Activated CD4-positive, alpha-beta T cell treated with anti-CD3 and anti-CD28 coated beads for 36 hours (primary cell): Measurements from ENCODE around the gene NAPA. TPM values are rescaled to one million over a fixed set of nuclear protein-coding genes. Genes with fewer than 3 reads are reported as not detected.

Experiments used
- ATAC-seq: fragments of 200-7000 bp; cut with Tn5 transposase; one replicate; pipeline ENCODE4 v1.10.0; 2021; ENCODE audit warnings: mild to moderate bottlenecking, moderate library complexity
- CTCF ChIA-PET: fragments of 350-600 bp; sonication (Branson Sonifier 250); formaldehyde crosslinking; loops from one replicate; lab custom pipeline; 2021; ENCODE audit warnings: antibody characterized with exemption; lab: Charles Lee
- POLR2A ChIA-PET: fragments of 350-600 bp; sonication (Branson Sonifier 250); formaldehyde crosslinking; loops from one replicate; lab custom pipeline; 2021; ENCODE audit warnings: antibody characterized with exemption, inconsistent platforms; lab: Charles Lee
- DNase-seq: peaks from one replicate; pipeline ENCODE4 v3.0.0-alpha.2; 2020
- H3K27ac Mint-ChIP-seq: one replicate; pipeline ENCODE4 v1.8.0; 2021; ENCODE audit warnings: mixed read lengths
- H3K27me3 Mint-ChIP-seq: one replicate; pipeline ENCODE4 v1.8.0; 2021; ENCODE audit warnings: mixed read lengths
- H3K36me3 Mint-ChIP-seq: one replicate; pipeline ENCODE4 v1.8.0; 2021; ENCODE audit warnings: low read depth, mixed read lengths
- H3K4me1 Mint-ChIP-seq: one replicate; pipeline ENCODE4 v1.8.0; 2021; ENCODE audit warnings: mixed read lengths
- H3K4me3 Mint-ChIP-seq: one replicate; pipeline ENCODE4 v1.8.0; 2021; ENCODE audit warnings: mild to moderate bottlenecking, moderate library complexity, mixed read lengths
- H3K9me3 Mint-ChIP-seq: one replicate; pipeline ENCODE4 v1.8.0; 2021; ENCODE audit warnings: low read depth, mixed read lengths
- intact Hi-C, 2 experiments: fragments of 100-400 bp; cut with DNase I in 1 of 2; cut with micrococcal nuclease in 1 of 2; formaldehyde crosslinking; loops; one replicate each; pipeline versions ENCODE4 v1.14.2 to v1.15.1; 2022 to 2024; cut with DNase I, micrococcal nuclease
- total RNA-seq, 2 experiments: library from RNA; stranded (reverse); gene quantifications; one replicate each; pipeline ENCODE4 v1.2.3, GENCODE V29; 2021

The NAPA gene
- total RNA-seq, 2 experiments from 2014 or later = 54.2 to 68.8 TPM

GRCh38 chr19:47438793-47439220 lies 76.1 kb downstream of the NAPA start:
- Mint-ChIP-seq H3K27ac (no peak overlapping the region), H3K27me3 (peaks cover 45% of the 10 kb centered on the region), H3K36me3 (no peaks in the 10 kb centered on the region), H3K9me3 (no peaks in the 10 kb centered on the region), H3K4me1 (peaks cover 23% of the 10 kb centered on the region), H3K4me3 (no peak overlapping the region)
- DNase-seq (no peak), ATAC-seq (no peak)
- ChIA-PET POLR2A (no interaction called here), CTCF (interaction anchor here (0.6 to 5.4 kb wide), 7 partner anchors 9 to 269 kb away, joined by 3 to 52 read pairs (median 4); partner anchors contain the start of genes DHX34 and NAPA)
- intact Hi-C loops = no loop called here

Other genes with a start within 250 kb of the NAPA start
- gene INAFM1, start 240.2 kb downstream of the NAPA start, total RNA-seq = 10 to 100 TPM; 11.7 to 13.2 TPM
- gene C5AR1, start 205.2 kb downstream of the NAPA start, total RNA-seq = under 1 TPM; 0.41 to 0.79 TPM
- gene C5AR2, start 182.9 kb downstream of the NAPA start, total RNA-seq = not detected
- gene DHX34, start 165.7 kb downstream of the NAPA start, total RNA-seq = 10 to 100 TPM; 15.4 to 17.9 TPM
- gene MEIS3, start 95.5 kb downstream of the NAPA start, total RNA-seq = under 1 TPM in 1 of 2 experiments, not detected in 1; 0.28 TPM
- gene SLC8A2, start 43.2 kb downstream of the NAPA start, total RNA-seq = under 1 TPM; 0.11 to 0.23 TPM
- gene KPTN, start 30.8 kb downstream of the NAPA start, total RNA-seq = 10 to 100 TPM in 1 of 2 experiments, 1 to 10 TPM in 1; 9.7 to 10.5 TPM
- under 1 TPM; 0.11 to 0.14 TPM for gene ZNF541, start 58.1 kb upstream of the NAPA start, total RNA-seq
- gene BICRA, start 94.1 kb upstream of the NAPA start, total RNA-seq = 10 to 100 TPM in 1 of 2 experiments, 1 to 10 TPM in 1; 9.8 to 13.3 TPM
- gene EHD2, start 198.4 kb upstream of the NAPA start, total RNA-seq = 1 to 10 TPM; 1.6 to 2.5 TPM
- gene NOP53, start 230.5 kb upstream of the NAPA start, total RNA-seq = 100 to 1,000 TPM; 317 to 374 TPM